ENCODE measurements around the gene ALOX15B.

Gene ALOX15B

GRCh38 chr17:8039611-8040168 is 831 bp downstream of the ALOX15B start:
- no peak for DNase-seq (ENCODE audit: low read depth in 2 of 3, low spot score in 2 of 3)

DNA sequence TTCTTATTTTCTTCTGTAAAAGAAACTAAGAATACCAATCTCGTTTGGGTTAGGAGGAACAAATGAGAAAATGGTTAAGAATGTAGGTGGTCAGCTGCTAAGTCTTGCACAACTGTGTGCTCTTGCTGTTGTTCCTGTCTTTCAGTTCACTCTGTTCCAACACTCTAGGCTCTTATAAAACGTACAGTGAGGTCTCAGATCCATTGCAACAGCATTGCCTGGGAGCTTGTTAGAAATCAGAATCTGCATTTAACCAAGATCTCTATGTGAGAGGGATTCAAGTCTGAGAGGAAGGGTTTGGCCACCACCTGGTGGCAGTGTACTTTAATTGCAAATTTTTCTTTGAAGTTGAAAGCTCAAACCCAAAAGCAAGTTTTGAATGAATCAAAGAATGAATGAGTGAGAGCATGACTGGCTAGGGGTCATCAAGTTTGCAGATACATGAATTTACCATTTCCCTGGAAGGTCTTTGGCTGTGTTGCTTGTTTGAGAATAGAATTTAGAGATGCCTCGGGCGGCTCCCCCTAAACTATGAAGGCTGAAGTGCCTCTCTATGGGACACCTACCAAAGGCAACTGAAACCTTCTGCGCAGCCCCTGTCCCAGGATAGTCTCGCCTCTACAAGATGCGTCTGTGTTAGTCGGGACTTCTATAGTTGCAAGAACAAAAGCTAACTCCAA is 2.5 kb downstream of the ALOX15B start:
- DNase-seq (ENCODE audit: low read depth in 2 of 3, low spot score in 2 of 3): no peak

DNA sequence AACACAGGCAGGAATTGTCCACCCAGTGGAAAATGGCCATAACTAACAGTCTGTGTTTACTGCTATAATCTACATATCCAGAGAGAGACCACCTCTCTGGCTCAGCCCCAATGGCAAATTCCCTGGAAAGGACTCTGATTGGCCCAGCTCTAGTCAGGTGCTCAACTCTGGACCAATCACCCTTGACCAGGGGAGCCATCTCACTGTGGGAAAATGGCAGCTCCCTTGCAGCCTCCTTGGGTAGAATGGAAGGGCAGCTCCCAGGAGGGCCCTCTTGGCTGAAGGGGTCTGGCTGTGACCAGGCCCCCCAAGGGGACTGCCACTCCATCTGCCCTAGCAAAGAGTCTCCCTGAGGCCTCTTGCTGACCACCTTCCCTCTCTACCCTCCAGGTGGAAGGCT is 3.1 kb downstream of the ALOX15B start:
- no peak for DNase-seq (ENCODE audit: low read depth in 2 of 3, low spot score in 2 of 3)

GRCh38 chr17:8044819-8045810 is 6.3 kb downstream of the ALOX15B start:
- no peak for DNase-seq (ENCODE audit: low read depth in 2 of 3, low spot score in 2 of 3)

- DNase-seq (ENCODE audit: low read depth in 2 of 3, low spot score in 2 of 3): no peak
Measured at GRCh38 chr17:8046306-8046928, 7.6 kb downstream of the ALOX15B start.

DNA sequence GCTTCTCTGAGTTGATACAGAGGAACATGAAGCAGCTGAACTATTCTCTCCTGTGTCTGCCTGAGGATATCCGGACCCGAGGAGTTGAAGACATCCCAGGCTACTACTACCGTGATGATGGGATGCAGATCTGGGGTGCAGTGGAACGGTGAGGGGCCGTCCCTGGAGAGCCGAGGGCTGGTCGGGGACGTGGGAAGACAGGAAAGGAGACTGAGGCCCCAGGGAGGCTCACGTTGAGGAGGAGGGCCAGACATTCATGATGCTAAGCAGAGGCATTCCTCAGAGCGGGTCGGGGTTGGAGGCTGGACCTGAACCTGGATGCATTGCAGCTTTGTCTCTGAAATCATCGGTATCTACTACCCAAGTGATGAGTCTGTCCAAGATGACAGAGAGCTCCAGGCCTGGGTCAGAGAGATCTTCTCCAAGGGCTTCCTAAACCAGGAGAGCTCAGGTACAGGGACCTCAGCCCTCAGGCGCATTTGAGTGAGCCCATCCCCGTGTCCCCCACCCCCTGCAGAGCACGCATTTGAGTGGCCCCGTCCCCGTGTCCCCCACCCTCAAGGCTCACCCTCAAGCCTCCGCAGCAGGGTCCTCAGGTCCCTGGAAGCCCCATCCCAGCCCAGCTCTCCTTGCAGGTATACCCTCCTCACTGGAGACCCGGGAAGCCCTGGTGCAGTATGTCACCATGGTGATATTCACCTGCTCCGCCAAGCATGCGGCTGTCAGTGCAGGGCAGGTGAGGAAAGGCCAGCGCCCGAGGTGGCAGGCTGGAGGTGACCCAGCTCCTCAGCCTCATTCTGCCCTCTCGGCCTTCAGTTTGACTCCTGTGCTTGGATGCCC is 8.3 kb downstream of the ALOX15B start:
- DNase-seq (ENCODE audit: low read depth in 2 of 3, low spot score in 2 of 3): no peak

GRCh38 chr17:8047769-8048110 is 8.9 kb downstream of the ALOX15B start:
- no peak for DNase-seq (ENCODE audit: low read depth in 2 of 3, low spot score in 2 of 3)

DNA sequence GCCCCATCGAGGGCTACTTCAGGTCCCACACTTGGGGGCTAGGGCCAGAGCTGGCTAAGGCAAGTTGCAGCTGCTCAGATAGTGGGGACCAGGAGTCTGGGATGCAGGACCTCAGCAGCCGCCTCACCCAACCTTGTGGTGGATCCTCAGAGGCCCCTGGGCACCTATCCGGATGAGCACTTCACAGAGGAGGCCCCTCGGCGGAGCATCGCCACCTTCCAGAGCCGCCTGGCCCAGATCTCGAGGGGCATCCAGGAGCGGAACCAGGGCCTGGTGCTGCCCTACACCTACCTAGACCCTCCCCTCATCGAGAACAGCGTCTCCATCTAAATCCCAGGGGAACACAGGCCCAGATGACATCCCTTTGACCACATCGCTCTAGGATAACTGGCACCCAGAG is 9.4 kb downstream of the ALOX15B start:
- no peak for DNase-seq (ENCODE audit: low read depth in 2 of 3, low spot score in 2 of 3)

DNA sequence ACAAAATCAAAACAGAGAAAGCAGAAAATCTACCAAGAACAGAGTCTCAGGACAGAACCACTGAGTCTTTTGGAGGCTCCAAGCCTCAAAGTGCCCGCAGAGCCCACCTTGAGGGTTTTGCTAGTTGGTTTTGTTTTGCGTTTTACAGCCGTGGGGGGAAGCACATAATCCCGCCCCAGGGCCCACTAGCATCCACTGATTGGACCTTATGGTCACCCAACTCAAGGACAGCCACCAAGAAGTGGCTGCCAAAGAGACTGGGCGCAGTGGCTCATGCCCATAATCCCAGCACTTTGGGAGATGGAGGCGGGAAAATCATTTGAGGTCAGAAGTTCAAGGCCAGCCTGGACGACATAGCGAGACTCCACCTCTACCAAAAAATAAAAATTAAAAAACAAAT is 9.9 kb downstream of the ALOX15B start:
- no peak for DNase-seq (ENCODE audit: low read depth in 2 of 3, low spot score in 2 of 3)

GRCh38 chr17:8051831-8052230 is 13.0 kb downstream of the ALOX15B start:
- no peak for DNase-seq (ENCODE audit: low read depth in 2 of 3, low spot score in 2 of 3)

GRCh38 chr17:8052256-8053252 is 13.7 kb downstream of the ALOX15B start:
- no peak for DNase-seq (ENCODE audit: low read depth in 2 of 3, low spot score in 2 of 3)

DNA sequence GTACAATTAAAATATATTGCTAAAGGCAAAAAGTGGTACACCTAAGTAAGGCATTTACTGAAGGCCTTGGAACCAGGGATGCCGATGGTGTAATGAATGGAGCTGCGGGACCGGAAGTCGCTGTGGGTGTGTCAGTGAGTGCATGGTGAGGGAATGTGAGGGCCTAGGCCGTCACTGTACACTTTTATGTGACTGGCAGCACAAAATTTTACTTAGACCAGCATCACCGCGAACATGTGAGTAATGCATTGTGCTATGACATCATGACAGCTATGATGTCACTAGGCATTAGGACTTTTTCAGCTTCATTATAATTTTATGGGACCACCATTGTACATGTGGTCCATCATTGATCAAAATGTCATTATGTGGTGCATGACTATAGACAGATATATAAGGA is 14.7 kb downstream of the ALOX15B start:
- no peak for DNase-seq (ENCODE audit: low read depth in 2 of 3, low spot score in 2 of 3)

- DNase-seq (ENCODE audit: low read depth in 2 of 3, low spot score in 2 of 3): no peak
Measured at GRCh38 chr17:8055851-8056231, 17.0 kb downstream of the ALOX15B start.

GRCh38 chr17:8056232-8056975 is 17.5 kb downstream of the ALOX15B start:
- no peak for DNase-seq (ENCODE audit: low read depth in 2 of 3, low spot score in 2 of 3)

GRCh38 chr17:8056976-8057625 is 18.2 kb downstream of the ALOX15B start:
- DNase-seq (ENCODE audit: low read depth in 2 of 3, low spot score in 2 of 3): no peak

DNA sequence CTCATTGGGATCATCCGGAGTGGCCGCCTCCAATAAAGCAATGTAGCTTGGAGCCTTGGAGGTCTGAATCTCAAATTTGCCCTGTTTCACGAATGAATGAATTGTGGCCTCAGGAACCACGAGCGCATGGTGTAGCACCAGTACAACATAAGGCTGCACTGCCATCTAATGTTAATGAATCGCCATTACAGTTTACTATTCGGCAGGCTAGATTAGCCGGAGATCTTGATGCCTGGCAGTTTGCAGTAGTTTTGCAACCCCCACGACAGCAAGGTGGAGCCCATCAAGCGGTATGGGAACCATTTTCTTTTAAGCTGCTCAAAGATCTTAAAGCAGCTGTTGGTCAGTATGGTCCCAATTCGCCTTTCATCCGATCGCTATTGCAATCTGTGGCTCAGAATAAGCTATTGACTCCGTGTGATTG is 18.8 kb downstream of the ALOX15B start:
- DNase-seq (ENCODE audit: low read depth in 2 of 3, low spot score in 2 of 3): no peak

DNA sequence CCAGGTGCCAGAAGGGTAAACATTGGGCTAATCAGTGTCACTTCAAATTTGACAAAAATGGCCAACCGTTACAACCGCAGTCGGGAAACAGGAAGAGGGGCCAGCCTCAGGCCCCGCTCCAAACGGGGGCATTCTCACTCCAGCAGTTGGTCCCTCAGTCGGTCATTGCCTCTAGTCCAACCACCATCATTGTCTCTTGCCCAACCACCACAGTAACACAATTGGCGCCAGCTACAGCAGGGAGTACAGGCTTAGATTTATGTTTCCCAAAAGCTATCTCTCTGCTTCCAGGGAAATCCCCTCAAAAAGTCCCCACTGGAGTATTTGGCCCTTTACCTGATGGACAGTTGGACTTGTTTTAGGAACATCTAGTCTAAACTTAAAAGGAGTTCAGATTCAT is 20.3 kb downstream of the ALOX15B start:
- DNase-seq (ENCODE audit: low read depth in 2 of 3, low spot score in 2 of 3): no peak

DNA sequence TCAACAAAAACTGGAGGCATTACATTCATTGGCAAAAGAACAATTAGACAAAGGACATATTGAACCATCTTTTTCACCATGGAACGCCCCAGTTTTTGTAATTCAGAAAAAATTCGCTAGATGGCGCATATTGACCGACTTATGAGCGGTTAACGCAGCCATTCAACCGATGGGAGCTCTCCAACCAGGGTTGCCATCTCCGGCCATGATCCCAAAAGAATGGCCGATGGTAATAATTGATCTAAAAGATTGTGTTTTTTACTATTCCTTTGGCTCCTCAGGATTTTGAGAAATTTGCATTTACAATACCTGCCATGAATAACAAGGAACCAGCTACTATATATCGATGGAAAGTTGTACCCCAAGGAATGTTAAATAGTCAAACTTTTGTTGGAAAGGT is 21.4 kb downstream of the ALOX15B start:
- DNase-seq (ENCODE audit: low read depth in 2 of 3, low spot score in 2 of 3): peak in 1 of 3 experiments; percentile 51

All from activated CD8-positive, alpha-beta memory T cell treated with anti-CD3 and anti-CD28 coated beads for 48 hours (primary cell).